Lower lobe of right lung (tissue), 2 donors: Measurements from ENCODE around the gene AEBP1. TPM values are rescaled to one million over a fixed set of nuclear protein-coding genes. Genes with fewer than 3 reads are reported as not detected.

ENCODE experiments used
- ATAC-seq, 2 donors: fragments of 200-7000 bp; cut with Tn5 transposase; one replicate each; pipeline ENCODE4 v1.9.1; 2020 to 2022; ENCODE audit warnings: mild to moderate bottlenecking in 2 of 2, moderate library complexity in 2 of 2
- DNase-seq: peaks from one replicate; pipeline ENCODE4 v3.0.0-alpha.2; 2020
- H3K27ac ChIP-seq: fragments of 200-600 bp; one replicate; pipeline ENCODE4 v1.8.0; 2022
- H3K27me3 ChIP-seq: fragments of 200-600 bp; one replicate; pipeline ENCODE4 v1.8.0; 2022; ENCODE audit warnings: low read depth
- H3K36me3 ChIP-seq: fragments of 200-600 bp; one replicate; pipeline ENCODE4 v1.8.0; 2022; ENCODE audit warnings: mild to moderate bottlenecking
- H3K4me1 ChIP-seq: fragments of 200-600 bp; one replicate; pipeline ENCODE4 v1.8.0; 2022
- H3K4me3 ChIP-seq: fragments of 200-600 bp; one replicate; pipeline ENCODE4 v1.8.0; 2022; ENCODE audit warnings: mild to moderate bottlenecking
- H3K9me3 ChIP-seq: fragments of 200-600 bp; one replicate; pipeline ENCODE4 v1.8.0; 2022
- CTCF ChIP-seq: fragments of 200-600 bp; IDR thresholded peaks from one replicate; pipeline ENCODE4 v1.8.0; 2022; ENCODE audit warnings: antibody characterized with exemption, mild to moderate bottlenecking
- intact Hi-C: fragments of 100-400 bp; cut with DNase I; formaldehyde crosslinking; loops from one replicate; pipeline ENCODE4 v1.11.0; 2022
- total RNA-seq: library from RNA; stranded (reverse); fragmentation: NEBNext Ultra II Directional; extraction: Animal tissue kit (Norgen Biotek cat#: 25700); gene quantifications from one replicate; pipeline ENCODE4 v1.2.1, GENCODE V29; 2021
- donor health status: DM: no; HTN: yes; CAD: no; lungs with severe emphysema.

The AEBP1 gene
- total RNA-seq, 1 donor from 2014 or later, result 82.5 TPM

- no peaks in the 10 kb centered on the region for H3K4me1 ChIP-seq
- intact Hi-C loops, result no loop called here
- no peaks in the 10 kb centered on the region for H3K9me3 ChIP-seq
- ATAC-seq, result no peak
- no peak for DNase-seq
- no peak overlapping the region for H3K27ac ChIP-seq
- no peak for TF ChIP-seq CTCF
- H3K27me3 ChIP-seq, result no peaks in the 10 kb centered on the region
- H3K36me3 ChIP-seq, result no peaks in the 10 kb centered on the region
- no peak overlapping the region for H3K4me3 ChIP-seq
Measured at GRCh38 chr7:44133295-44133694, 29.1 kb downstream of the AEBP1 start.

DNA sequence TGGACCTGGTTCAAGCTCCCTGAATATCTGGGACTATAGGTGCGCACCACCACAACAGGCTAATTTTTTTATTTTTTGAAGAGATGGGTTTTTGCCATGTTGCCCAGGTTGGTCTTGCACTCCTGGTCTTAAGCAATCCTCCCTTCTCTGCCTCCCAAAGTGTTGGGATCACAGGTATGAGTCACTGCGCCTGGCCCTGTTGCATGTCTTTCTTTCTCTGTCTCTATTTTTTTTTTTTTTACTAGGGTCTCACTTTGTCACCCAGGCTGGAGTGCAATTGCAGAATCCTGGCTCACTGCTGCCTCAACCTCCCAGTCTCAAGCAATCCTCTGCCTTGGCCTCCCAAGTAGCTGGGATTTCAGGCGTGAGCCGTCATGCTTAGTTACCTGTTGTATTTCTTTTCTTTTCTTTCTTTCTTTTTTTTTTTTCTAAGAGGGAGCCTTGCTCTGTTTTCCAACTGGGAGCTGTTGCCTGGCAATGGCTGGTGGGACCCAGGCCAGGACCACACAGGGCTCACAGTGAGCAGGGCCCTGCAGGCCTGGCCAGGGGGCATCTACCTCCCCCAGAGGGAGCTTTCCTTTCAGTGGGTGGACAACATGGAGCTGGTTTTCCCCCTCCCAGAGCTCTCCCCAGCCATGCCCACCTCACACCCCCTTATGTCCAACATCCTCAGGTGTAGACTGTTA lies 30.9 kb downstream of the AEBP1 start:
- Histone ChIP-seq H3K27ac (no peak overlapping the region), H3K27me3 (no peaks in the 10 kb centered on the region), H3K9me3 (no peaks in the 10 kb centered on the region), H3K4me3 (no peak overlapping the region), H3K36me3 (no peaks in the 10 kb centered on the region), H3K4me1 (no peaks in the 10 kb centered on the region)
- intact Hi-C loops, result no loop called here
- ATAC-seq (no peak), DNase-seq (no peak)
- no peak for TF ChIP-seq CTCF

- Histone ChIP-seq H3K36me3 (no peaks in the 10 kb centered on the region), H3K27me3 (no peaks in the 10 kb centered on the region), H3K9me3 (no peaks in the 10 kb centered on the region), H3K27ac (no peak overlapping the region), H3K4me3 (no peak overlapping the region), H3K4me1 (no peaks in the 10 kb centered on the region)
- ATAC-seq (no peak), DNase-seq (no peak)
- TF ChIP-seq CTCF, result no peak
- intact Hi-C loops, result no loop called here
Measured at GRCh38 chr7:44136731-44137130, 32.6 kb downstream of the AEBP1 start.

DNA sequence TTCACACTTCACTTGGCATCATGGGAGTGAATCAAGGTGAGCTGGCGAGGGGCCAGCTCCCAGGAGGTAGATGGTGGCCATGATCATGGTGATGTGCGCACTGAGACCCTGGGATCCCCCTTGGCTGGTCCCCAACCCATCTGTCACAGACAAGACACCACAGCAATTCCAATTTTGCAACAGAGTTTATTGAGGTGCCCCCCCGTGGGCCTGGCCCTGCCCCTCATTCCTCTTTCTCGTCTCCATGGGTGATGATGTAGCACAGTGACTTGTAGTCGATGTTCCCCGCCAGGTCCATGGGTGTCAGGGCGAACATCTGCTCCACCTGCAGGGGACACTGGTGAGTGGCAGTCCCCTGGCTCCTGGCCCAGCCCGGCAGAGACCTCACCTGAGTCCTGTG lies 34.6 kb downstream of the AEBP1 start:
- Histone ChIP-seq H3K4me1 (no peaks in the 10 kb centered on the region), H3K9me3 (no peaks in the 10 kb centered on the region), H3K36me3 (no peaks in the 10 kb centered on the region), H3K27me3 (no peaks in the 10 kb centered on the region), H3K27ac (no peak overlapping the region), H3K4me3 (no peak overlapping the region)
- DNase-seq (peak; percentile 22), ATAC-seq (no peak)
- intact Hi-C loops, result no loop called here
- no peak for TF ChIP-seq CTCF

- no peaks in the 10 kb centered on the region for H3K36me3 ChIP-seq
- no peaks in the 10 kb centered on the region for H3K27me3 ChIP-seq
- H3K9me3 ChIP-seq, result no peaks in the 10 kb centered on the region
- H3K27ac ChIP-seq, result no peak overlapping the region
- H3K4me1 ChIP-seq, result no peaks in the 10 kb centered on the region
- DNase-seq (no peak), ATAC-seq (no peak)
- H3K4me3 ChIP-seq, result no peak overlapping the region
- intact Hi-C loops, result no loop called here
- TF ChIP-seq CTCF, result no peak
Measured at GRCh38 chr7:44139311-44140010, 35.3 kb downstream of the AEBP1 start.
